Neural cell (in vitro differentiated cells): ENCODE data around the gene HNRNPM. TPM values are rescaled to one million over a fixed set of nuclear protein-coding genes. Genes with fewer than 3 reads are reported as not detected.

Experiments used
- H2AFZ ChIP-seq: fragments of 200-600, 300-800 bp; sonication (generic), shearing (Covaris generic); 2 replicates; pipeline ENCODE4 v1.6.0; 2014; ENCODE audit warnings: low read depth, mild to moderate bottlenecking, antibody characterized with exemption, low read length, moderate library complexity
- H3F3A ChIP-seq: fragments of 200-600 bp; shearing (Covaris generic); 2 replicates; pipeline ENCODE4 v1.6.1; 2016; ENCODE audit warnings: mild to moderate bottlenecking, moderate library complexity, mixed read lengths, antibody characterized with exemption, low read length; ENCODE audit not compliant: insufficient read depth, poor library complexity, severe bottlenecking
- H3K27ac ChIP-seq: fragments of 200-600, 300-800 bp; sonication (generic), shearing (Covaris generic); 2 replicates; pipeline ENCODE4 v1.5.1; 2014; ENCODE audit warnings: mild to moderate bottlenecking, low read length, moderate library complexity
- H3K27me3 ChIP-seq: fragments of 300-800, 200-600 bp; sonication (generic), shearing (Covaris generic); 2 replicates; pipeline ENCODE4 v1.6.0; 2014; ENCODE audit warnings: mild to moderate bottlenecking, low read depth, low read length, moderate library complexity; ENCODE audit not compliant: insufficient read depth
- H3K36me3 ChIP-seq: fragments of 300-800, 200-600 bp; sonication (generic), shearing (Covaris generic); 2 replicates; pipeline ENCODE4 v1.5.1; 2014; ENCODE audit warnings: mild to moderate bottlenecking, antibody characterized with exemption, low read length, moderate library complexity; ENCODE audit not compliant: insufficient read depth
- H3K4me2 ChIP-seq: fragments of 300-800, 200-600 bp; sonication (generic), shearing (Covaris generic); 2 replicates; pipeline ENCODE4 v1.6.0; 2014; ENCODE audit warnings: mild to moderate bottlenecking, low read length
- H3K4me3 ChIP-seq: fragments of 300-800, 200-600 bp; sonication (generic), shearing (Covaris generic); 2 replicates; pipeline ENCODE4 v1.5.1; 2014; ENCODE audit warnings: mild to moderate bottlenecking, low read length, moderate library complexity
- H3K79me2 ChIP-seq: fragments of 200-600 bp; shearing (Covaris generic); replicated peaks from 2 replicates; pipeline ENCODE4 v1.6.0; 2014; ENCODE audit warnings: mild to moderate bottlenecking, low read length, moderate library complexity; ENCODE audit not compliant: insufficient read depth
- H3K9ac ChIP-seq: fragments of 300-800, 200-600 bp; sonication (generic), shearing (Covaris generic); 2 replicates; pipeline ENCODE4 v1.6.1; 2016; ENCODE audit warnings: mild to moderate bottlenecking, low read length, mixed read lengths
- H3K9me2 ChIP-seq: fragments of 200-600 bp; shearing (Covaris generic); 2 replicates; pipeline ENCODE4 v1.6.1; 2016; ENCODE audit warnings: mild to moderate bottlenecking, low read length, mixed read lengths; ENCODE audit not compliant: insufficient read depth
- H3K9me3 ChIP-seq: fragments of 200-600, 300-800 bp; sonication (generic), shearing (Covaris generic); 2 replicates; pipeline ENCODE4 v1.6.1; 2016; ENCODE audit warnings: mild to moderate bottlenecking, mixed run types, low read length, moderate library complexity, mixed read lengths
- H4K20me1 ChIP-seq: fragments of 200-600 bp; shearing (Covaris generic); 2 replicates; pipeline ENCODE4 v1.6.1; 2016; ENCODE audit warnings: mild to moderate bottlenecking, mixed run types; ENCODE audit not compliant: insufficient read depth
- EP300 ChIP-seq: fragments of 450-650 bp; conservative IDR thresholded peaks from 2 replicates; pipeline ENCODE4 v1.6.1; 2014; ENCODE audit warnings: antibody characterized with exemption, mild to moderate bottlenecking, moderate library complexity; ENCODE audit not compliant: poor library complexity, severe bottlenecking
- EZH2 ChIP-seq: fragments of 200-600, 300-800 bp; shearing (Covaris generic), sonication (generic); IDR thresholded peaks from 2 replicates; pipeline ENCODE4 v1.6.1; 2014; ENCODE audit warnings: antibody characterized with exemption, low read length, borderline replicate concordance, mild to moderate bottlenecking; ENCODE audit not compliant: insufficient read depth, poor library complexity, severe bottlenecking
- MXI1 ChIP-seq: fragments of 450-650 bp; conservative IDR thresholded peaks from 2 replicates; pipeline ENCODE4 v1.6.1; 2014; ENCODE audit warnings: antibody characterized with exemption, mild to moderate bottlenecking; ENCODE audit not compliant: poor library complexity, severe bottlenecking
- POLR2AphosphoS5 ChIP-seq: IDR thresholded peaks from 2 replicates; pipeline ENCODE4 v1.6.1; 2012
- RAD21 ChIP-seq: fragments of 450-650 bp; conservative IDR thresholded peaks from 2 replicates; pipeline ENCODE4 v1.6.1; 2014; ENCODE audit warnings: antibody characterized with exemption, mild to moderate bottlenecking, moderate library complexity
- SMC3 ChIP-seq: fragments of 450-650 bp; conservative IDR thresholded peaks from 2 replicates; pipeline ENCODE4 v1.6.1; 2014; ENCODE audit warnings: antibody characterized with exemption, mild to moderate bottlenecking, moderate library complexity; ENCODE audit not compliant: poor library complexity
- TAF1 ChIP-seq: IDR thresholded peaks from 2 replicates; pipeline ENCODE4 v1.6.1; 2012; ENCODE audit warnings: low read depth
- polyA plus RNA-seq: library from polyadenylated mRNA; depleted of rRNA; stranded (reverse); fragments of >200 nt; gene quantifications from 2 replicates; pipeline ENCODE4 v1.2.3, GENCODE V29; 2014
- TF ChIP-seq, protein P1 (sequence below): fragments of 450-650 bp; IDR thresholded peaks from 2 replicates; pipeline ENCODE4 v1.5.1; 2014; ENCODE audit warnings: antibody characterized with exemption, mild to moderate bottlenecking, moderate library complexity; ENCODE audit not compliant: poor library complexity, severe bottlenecking
- TF ChIP-seq, protein P2 (sequence below): IDR thresholded peaks from 2 replicates; pipeline ENCODE4 v1.6.1; 2012; ENCODE audit warnings: borderline replicate concordance

The HNRNPM gene
- polyA plus RNA-seq, 1 donor from 2014 or later, result 91.7 TPM

DNA sequence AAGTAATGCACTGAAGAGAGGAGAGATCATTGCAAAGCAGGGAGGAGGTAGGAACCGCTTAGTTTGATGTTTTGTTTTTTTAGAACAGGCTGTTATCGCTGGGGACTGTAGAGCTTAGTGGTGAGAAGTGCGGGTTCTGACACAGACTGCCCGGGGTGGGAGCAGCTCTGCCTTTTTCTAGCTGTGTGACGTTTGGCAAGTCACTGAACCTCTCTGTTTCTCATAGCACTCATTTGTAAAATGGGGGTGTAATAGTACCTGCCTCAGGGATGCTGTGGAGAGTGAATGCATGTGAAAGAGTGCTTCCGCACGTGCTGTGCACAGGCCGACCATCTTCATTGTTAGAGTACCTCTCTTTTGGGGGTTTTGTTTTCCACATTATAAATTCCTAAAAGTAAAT is 38.4 kb downstream of the HNRNPM start:
- Histone ChIP-seq H3K9ac (no peak overlapping the region), H3K79me2 (peaks cover 32% of the 10 kb centered on the region), H3K9me2 (no peaks in the 10 kb centered on the region), H3K4me2 (no peak overlapping the region), H3K36me3 (peaks cover 9% of the 10 kb centered on the region), H3F3A (no peaks in the 10 kb centered on the region), H3K27ac (no peak overlapping the region), H3K4me3 (no peak overlapping the region), H3K9me3 (no peaks in the 10 kb centered on the region), H4K20me1 (peaks cover 20% of the 10 kb centered on the region), H3K27me3 (no peaks in the 10 kb centered on the region), H2AFZ (no peak overlapping the region)
- no peak for TF ChIP-seq POLR2AphosphoS5
- TF ChIP-seq SMC3, result no peak
- TF ChIP-seq MXI1, result no peak
- TF ChIP-seq, protein P1, sequence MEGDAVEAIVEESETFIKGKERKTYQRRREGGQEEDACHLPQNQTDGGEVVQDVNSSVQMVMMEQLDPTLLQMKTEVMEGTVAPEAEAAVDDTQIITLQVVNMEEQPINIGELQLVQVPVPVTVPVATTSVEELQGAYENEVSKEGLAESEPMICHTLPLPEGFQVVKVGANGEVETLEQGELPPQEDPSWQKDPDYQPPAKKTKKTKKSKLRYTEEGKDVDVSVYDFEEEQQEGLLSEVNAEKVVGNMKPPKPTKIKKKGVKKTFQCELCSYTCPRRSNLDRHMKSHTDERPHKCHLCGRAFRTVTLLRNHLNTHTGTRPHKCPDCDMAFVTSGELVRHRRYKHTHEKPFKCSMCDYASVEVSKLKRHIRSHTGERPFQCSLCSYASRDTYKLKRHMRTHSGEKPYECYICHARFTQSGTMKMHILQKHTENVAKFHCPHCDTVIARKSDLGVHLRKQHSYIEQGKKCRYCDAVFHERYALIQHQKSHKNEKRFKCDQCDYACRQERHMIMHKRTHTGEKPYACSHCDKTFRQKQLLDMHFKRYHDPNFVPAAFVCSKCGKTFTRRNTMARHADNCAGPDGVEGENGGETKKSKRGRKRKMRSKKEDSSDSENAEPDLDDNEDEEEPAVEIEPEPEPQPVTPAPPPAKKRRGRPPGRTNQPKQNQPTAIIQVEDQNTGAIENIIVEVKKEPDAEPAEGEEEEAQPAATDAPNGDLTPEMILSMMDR, result no peak
- no peak for TF ChIP-seq RAD21
- TF ChIP-seq, protein P2, sequence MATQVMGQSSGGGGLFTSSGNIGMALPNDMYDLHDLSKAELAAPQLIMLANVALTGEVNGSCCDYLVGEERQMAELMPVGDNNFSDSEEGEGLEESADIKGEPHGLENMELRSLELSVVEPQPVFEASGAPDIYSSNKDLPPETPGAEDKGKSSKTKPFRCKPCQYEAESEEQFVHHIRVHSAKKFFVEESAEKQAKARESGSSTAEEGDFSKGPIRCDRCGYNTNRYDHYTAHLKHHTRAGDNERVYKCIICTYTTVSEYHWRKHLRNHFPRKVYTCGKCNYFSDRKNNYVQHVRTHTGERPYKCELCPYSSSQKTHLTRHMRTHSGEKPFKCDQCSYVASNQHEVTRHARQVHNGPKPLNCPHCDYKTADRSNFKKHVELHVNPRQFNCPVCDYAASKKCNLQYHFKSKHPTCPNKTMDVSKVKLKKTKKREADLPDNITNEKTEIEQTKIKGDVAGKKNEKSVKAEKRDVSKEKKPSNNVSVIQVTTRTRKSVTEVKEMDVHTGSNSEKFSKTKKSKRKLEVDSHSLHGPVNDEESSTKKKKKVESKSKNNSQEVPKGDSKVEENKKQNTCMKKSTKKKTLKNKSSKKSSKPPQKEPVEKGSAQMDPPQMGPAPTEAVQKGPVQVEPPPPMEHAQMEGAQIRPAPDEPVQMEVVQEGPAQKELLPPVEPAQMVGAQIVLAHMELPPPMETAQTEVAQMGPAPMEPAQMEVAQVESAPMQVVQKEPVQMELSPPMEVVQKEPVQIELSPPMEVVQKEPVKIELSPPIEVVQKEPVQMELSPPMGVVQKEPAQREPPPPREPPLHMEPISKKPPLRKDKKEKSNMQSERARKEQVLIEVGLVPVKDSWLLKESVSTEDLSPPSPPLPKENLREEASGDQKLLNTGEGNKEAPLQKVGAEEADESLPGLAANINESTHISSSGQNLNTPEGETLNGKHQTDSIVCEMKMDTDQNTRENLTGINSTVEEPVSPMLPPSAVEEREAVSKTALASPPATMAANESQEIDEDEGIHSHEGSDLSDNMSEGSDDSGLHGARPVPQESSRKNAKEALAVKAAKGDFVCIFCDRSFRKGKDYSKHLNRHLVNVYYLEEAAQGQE, result no peak
- TF ChIP-seq TAF1, result no peak
- no peak for TF ChIP-seq EZH2
- TF ChIP-seq EP300, result no peak

DNA sequence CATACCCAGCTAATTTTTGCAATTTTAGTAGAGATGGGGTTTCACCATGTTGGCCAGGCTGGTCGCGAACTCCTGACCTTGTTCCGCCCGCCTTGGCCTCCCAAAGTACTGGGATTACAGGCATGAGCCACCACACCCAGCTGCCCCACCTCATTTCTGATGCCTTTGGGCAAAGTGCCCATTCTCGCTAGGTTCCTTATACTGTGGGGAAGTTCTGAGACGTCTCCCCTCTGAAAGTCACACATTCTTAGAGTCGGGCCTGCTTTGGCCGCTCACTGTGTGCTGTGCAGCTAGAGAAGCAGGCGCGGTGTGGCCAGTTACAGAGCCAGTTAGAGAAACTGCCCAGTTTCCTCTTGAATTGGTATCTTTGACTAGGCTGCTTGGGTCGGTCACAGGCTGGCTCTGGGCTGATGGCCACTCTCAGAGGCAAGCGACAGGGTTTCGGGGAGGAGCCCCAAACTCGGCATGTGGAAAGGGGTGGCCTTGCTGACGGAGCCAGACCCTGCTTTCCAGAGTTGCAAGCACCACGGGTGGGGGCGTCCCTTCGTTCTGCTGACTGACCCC is 39.6 kb downstream of the HNRNPM start:
- Histone ChIP-seq H3F3A (no peaks in the 10 kb centered on the region), H3K9me2 (no peaks in the 10 kb centered on the region), H3K4me3 (no peak overlapping the region), H4K20me1 (peaks cover 13% of the 10 kb centered on the region), H3K36me3 (peaks cover 12% of the 10 kb centered on the region), H3K9ac (no peak overlapping the region), H3K27ac (no peak overlapping the region), H3K4me2 (no peak overlapping the region), H2AFZ (no peak overlapping the region), H3K27me3 (no peaks in the 10 kb centered on the region), H3K79me2 (peaks cover 20% of the 10 kb centered on the region), H3K9me3 (no peaks in the 10 kb centered on the region)
- TF ChIP-seq SMC3, result no peak
- no peak for TF ChIP-seq EP300
- TF ChIP-seq, protein P2, result no peak
- TF ChIP-seq, protein P1, result no peak
